GM21381 (cell line): Measurements from ENCODE around the gene TBC1D8B.

Experiments used
- ATAC-seq: cut with Tn5 transposase; IDR thresholded peaks from one replicate; pipeline ENCODE4 v1.9.1; 2021; ENCODE audit warnings: mild to moderate bottlenecking, moderate library complexity; ENCODE audit not compliant: unreplicated experiment

The TBC1D8B gene

DNA sequence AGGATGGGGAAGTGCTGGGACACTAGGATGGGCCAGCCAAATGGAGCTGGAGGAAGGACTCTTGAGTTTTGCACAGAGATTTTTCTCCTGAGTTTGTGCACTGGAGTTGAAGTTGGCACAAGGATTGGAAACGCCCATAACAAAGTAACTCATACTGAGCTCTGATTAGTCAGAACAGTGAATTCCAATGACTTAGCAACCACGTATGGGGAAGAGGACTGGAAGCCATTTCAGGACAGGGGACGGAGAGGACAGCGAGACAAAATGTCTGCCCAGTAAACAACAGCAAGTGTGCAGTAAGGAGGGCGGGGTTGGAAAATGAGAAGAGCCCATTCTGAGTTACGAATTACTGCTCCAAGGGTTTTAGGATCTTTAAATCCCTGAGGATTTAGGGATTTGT, 94.8 kb downstream of the TBC1D8B start:
- no peak for ATAC-seq

DNA sequence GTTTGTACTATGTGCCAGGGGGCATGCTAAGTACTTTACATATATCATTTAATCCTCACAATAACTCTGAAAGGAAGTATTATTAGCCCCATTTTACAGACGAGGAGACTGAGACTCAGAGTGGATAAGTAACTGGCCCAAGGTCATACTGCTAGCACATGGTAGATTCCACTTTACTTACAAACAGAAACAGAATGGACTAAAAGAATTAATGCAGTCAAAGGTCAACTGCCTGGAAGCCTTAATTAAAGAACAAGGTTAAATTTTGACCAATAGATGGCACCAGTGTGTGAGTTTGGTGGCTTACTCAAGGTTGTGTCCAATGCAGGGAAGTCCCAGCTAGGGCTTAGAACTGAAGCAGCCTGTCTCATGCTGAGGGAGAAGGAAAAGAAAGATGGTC, 96.0 kb downstream of the TBC1D8B start:
- ATAC-seq: no peak

DNA sequence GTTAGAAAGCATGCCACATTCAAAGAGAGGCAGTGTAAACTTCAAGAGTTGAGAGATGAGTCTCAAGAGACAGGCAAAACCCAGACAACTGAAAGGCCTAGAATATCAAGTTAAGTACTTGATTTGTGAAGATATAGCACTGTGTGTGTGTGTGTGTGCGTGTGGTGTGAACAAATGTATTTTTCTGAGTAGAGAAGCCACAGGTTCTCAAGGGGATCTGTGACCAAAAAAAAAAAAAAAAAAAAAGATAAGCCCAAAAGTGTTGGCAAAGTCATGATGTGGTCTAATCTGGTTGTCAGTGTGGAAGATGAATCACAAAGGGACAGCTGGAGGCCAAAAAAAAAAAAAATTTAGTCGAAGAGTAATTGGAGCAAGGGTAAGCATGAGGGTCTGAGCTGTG, 96.8 kb downstream of the TBC1D8B start:
- no peak for ATAC-seq

DNA sequence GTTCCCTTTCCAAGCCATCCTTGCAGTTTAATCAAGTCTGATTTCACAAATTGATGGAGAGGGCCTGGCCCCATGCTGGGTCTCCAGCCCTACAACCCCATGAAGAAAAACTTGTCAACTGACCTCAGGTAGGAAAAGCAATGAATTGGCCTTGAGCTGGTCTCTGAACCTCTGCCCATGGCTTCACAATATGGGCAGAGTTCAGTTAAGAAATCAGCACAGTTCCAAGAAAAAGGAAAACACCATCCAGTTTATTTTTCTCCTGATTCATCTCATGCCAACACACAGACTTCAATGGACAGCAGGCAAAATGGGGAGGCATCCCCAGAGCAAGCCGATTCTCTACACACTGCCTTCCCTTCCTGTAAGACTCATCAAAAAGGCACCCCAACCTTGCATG, 97.4 kb downstream of the TBC1D8B start:
- ATAC-seq: no peak

DNA sequence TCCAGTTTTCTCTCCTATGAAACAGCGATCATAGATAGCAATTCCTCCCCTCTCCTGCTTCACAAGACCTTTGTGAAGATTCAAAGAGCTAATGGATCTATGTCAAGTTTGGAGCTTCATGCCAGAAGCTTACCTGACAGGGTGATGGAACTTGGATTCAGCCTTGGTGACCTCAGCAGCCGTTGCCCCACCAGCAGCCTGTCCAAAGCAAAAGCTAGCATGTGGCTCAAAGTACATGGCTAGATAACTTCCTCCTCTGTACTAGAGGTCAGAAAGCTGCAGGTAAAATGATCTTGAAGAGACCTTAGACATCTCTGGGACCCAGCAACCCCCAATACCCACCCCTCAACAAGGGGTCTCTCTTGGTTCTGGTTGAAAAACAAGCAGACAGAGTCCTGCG, 98.9 kb downstream of the TBC1D8B start:
- no peak for ATAC-seq

DNA sequence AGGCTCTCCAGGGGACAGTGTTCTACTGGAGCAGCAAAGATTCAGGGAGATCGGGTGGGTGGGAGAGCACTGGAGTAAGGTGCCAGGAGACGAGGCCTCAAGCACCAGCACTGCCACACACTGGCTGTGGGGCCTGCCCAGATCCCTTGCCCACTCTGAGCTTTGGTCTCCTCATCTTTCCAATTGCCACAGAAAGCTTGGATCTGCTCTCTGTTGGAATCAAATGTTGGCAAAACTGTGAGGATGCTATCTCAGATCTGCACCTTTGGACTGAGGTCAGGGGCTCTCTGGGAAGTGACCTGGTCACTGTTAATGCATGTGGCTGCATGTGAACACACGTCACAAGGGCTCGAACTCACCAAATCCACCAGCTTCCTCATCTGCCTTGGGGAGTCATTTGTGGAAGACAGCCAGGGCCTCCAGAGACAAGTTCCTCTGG, 99.3 kb downstream of the TBC1D8B start:
- no peak for ATAC-seq

DNA sequence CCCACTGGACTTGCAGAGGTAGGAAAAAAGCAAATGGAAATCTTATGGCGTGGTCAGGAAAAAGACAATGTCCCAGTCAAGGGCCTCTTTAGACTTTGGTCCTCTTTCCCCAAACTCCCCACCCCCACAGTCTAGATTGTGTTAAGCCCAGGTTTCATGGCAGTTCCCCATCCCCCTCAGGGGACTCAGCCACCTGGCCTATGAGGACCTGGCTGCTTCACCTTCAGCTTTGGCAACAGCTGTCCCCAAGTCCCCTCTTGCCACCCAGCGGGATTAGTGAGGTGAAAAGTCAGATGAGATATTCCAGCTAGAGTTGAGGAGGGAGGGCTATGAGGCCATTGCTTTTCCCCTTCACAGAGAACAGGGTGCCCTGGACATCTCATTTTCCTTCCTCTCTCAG, 100.2 kb downstream of the TBC1D8B start:
- ATAC-seq: no peak

DNA sequence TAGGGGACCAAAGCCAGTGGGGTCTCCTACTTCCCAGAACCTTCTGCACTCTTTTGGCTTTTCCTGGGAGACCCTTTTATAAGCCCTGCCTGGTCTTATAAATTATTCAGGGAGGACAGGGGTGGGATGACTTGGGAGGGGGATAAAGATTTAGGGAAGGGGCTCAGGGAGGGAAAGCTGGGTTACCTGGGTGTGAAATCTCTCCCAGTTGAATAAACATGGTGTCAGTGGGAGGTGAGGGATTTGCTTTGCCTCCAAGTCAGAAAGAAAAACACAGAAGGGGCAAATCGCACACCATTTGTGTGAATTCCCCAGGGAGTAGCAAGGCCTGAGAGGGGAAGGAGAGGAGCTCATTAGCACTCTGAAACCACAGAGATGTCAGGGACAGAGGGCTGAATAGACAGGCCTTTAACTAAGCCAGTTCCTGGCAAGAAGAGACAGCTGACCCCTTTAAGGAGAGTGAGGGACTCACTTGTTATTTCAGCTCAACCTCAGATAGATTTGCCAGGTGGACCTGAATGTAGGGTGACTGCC, 100.9 kb downstream of the TBC1D8B start, which contains the start of gene RIPPLY1:
Gene RIPPLY1 (minus strand): TSS at position 51 of the 534 bp plus-strand sequence. CDS start 54 bp downstream, outside the sequence.
- ATAC-seq: no peak

DNA sequence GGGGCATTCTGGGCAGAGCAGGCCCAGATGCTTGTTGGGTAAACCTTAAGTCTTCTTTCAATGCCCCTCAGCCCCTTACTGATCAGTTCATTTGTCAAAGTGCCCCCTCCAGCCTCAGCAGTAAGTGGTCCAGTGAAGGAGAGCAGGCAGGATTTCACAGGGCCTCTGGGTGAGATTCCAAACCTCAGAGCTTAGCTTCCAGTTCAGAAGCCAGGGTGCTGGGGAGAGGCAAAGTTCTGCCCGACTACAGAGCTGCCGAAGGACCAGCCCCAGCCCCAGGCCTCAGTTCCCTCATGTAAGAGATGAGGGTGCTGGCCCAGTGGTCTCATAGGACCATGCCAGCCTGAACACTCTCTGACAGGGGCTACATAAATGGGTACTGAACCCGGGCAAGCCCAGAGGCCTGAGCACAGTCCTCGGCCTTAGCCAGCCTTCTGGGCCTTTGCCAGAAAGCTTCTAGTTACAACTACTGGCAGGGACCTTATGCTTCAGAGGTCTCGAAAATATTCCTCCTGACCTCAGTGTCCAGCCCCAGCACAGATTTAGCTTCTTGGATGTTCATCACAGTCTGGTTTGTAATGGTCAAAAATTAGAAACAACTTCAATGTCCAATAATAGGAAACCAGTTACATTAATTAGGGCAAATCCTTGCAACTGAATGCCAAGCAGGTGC, 101.5 kb downstream of the TBC1D8B start:
- ATAC-seq: no peak

DNA sequence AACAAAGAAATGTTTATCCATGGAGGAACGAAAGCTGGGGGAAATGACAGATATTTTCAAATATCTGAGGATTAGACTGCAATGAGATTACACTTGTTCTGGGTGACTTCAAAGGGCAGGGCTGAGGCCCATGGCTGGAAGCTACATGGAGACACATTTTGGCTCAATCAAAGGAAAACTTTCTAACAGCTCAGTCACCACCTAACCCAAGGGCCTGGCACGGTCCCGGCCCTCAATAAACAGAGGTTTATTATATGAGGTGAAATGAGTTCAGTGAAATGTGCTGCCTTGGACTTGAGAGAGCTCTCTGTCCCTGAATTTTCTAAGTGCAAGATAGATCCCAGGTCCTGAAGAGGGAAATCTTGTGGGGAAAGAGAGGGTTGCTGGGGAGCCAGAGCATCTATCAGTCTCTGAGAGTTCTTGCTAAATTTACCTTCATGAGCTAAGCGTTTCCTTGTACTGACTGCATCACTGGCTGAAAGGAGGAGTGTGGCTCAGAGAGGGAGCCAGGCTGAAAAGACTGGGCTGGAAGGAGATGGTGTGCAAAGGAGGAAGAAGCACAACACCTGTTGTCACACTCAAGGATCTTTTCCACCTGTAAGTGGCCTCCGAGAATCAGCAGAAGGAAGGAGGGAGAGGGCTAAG, 102.7 kb downstream of the TBC1D8B start:
- no peak for ATAC-seq

DNA sequence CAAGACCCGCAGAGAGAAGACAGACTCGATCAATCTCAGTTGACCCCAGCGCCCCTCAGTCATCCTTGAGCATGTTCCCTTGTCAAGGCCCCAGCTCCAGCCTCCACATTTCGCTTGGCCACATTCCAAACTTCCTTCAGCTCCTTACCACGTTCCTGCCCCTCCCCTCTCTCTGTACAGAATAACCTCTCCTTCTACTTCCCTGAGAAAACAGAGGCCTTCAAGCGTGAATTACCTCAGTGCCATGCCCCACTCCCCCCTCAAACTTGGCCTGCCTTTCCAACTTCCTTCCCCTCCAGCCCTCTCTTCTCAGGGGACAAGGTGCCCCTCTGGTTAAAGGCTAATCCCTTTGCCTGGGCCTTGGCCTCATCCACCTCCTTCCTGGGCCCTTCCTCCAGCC, 103.9 kb downstream of the TBC1D8B start:
- ATAC-seq: no peak

DNA sequence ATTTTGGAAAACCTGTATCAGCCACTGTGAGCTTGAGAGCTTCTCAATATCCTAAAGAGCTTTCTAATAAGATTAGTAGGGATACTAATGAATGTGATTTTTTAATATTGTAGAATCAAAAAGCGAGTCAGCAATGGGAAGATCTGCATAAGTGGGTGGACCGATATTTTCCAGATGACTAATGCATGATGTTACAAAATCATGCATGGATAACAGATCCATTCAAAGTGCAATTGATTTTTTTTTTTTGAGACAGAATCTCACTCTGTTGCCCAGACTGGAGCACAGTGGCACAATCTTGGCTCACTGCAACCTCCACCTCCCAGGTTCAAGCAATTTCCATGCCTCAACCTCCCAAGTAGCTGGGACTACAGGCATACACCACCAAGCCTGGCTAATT, 110.4 kb downstream of the TBC1D8B start:
- ATAC-seq: no peak

DNA sequence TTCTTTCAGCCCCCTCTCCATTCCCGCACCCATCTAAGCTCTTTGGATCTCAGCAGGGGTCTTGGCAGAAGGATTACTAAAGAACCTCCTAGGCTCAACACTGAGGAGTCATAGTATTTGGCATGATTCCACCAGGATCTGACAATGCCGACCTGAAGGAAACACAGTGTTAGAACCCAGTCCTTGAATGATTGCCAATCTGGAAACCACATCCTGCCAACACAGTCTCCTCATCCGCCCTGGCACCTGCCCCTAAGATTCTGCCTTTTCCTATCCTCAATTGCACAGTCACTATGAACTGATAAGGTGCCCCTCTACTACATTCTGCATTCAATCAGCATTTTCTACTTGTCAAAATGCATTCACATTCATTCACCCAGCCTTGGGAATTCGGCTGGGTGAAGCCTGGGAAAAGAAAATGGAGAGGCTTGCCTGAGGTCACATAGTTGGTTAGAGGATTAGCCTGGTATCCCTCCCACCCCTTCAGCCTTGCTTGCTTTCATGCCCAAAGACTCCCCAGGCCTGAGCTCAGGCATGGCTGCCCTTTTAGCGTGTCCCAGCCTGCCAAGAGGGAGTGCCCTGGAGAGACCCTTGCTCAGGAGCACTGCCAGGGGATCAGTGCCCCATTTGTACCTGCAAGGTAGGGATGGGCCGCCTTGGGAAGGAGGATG, 115.5 kb downstream of the TBC1D8B start:
- no peak for ATAC-seq

DNA sequence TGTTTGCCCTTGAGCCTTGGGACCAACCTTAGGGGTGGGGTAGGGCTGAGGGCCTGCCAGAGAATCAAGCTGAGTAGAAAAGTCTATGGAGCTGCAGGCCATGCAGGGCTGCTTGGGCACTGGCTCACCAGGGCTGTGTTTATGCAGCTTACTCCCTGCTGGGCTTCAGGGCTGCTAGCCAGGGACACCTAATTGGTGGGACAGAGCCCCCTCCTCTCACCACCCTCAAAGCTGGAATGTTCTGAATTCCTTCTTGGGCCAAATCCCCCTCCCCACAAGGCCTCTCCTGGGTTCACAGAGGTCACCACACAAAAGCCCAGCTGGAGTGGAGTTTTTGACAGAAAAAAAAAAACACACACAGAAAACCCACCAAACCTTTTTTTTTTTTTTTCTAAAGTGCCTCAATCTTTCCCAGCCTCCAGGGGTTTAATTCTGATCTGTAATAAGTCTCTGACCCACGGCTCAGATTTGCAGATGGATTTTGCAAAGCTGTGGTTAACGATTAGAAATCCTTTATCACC, 117.5 kb downstream of the TBC1D8B start, which contains the start of gene CLDN2:
Gene CLDN2 (plus strand): TSS at position 471 of the 521 bp plus-strand sequence. CDS start 7,827 bp downstream, outside the sequence.
- no peak for ATAC-seq

DNA sequence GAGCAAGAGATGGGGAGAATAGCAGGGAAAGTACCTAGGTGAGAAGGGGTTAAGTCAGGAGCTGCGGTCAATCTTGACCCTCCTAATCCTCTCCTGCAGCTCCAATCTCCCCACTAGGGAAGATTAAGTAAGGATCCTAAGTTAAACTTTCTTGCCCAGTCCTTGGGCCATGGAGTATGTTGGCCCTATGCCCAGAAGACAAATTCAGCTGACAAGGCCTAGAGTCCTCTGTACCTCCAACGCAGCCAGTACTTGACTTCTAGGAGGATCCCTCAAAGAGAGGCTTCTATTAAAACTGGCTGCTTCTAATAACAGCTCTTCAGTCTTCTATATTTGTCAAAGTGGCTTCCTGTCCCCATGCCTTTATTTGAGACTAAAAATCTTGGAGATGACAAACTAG, 119.2 kb downstream of the TBC1D8B start:
- ATAC-seq: no peak
